Mesenchymal stem cell (in vitro differentiated cells and primary cell): ENCODE measurements around the gene SIK3.
"Not testable (repeated sequence)": the region's sequence is repeated elsewhere in the genome, so short reads cannot be mapped to it uniquely, and the experiment has no call there.

Experiments
- DNase-seq: peaks from one replicate; pipeline ENCODE4 v3.0.0-alpha.2; 2013
- H2AFZ ChIP-seq: one replicate; pipeline ENCODE4 v1.6.1; 2013; ENCODE audit warnings: low read depth, mild to moderate bottlenecking, control low read depth, inconsistent platforms, low read length, moderate library complexity
- H2AK5ac ChIP-seq: 2 replicates; pipeline ENCODE4 v1.6.1; 2013; ENCODE audit warnings: low read length, moderate library complexity, mild to moderate bottlenecking, inconsistent platforms; ENCODE audit not compliant: severe bottlenecking
- H2BK120ac ChIP-seq: one replicate; pipeline ENCODE4 v1.6.1; 2013; ENCODE audit warnings: low read depth, mild to moderate bottlenecking, inconsistent platforms, low read length, moderate library complexity
- H2BK12ac ChIP-seq, 2 experiments: one replicate each; pipeline ENCODE4 v1.6.1; 2013; ENCODE audit warnings: inconsistent platforms in 2 of 2, low read length in 2 of 2, mild to moderate bottlenecking in 2 of 2, moderate library complexity in 2 of 2, control low read depth in 1 of 2
- H2BK15ac ChIP-seq: one replicate; pipeline ENCODE4 v1.6.1; 2013; ENCODE audit warnings: mild to moderate bottlenecking, low read depth, inconsistent platforms; ENCODE audit not compliant: poor library complexity, severe bottlenecking
- H2BK5ac ChIP-seq: 2 replicates; pipeline ENCODE4 v1.6.1; 2013; ENCODE audit warnings: low read depth, mild to moderate bottlenecking, low read length, control low read depth, inconsistent platforms; ENCODE audit not compliant: poor library complexity, severe bottlenecking
- H3K14ac ChIP-seq, 2 experiments: one replicate each; pipeline ENCODE4 v1.6.1; 2013; ENCODE audit warnings: inconsistent platforms in 2 of 2, low read length in 2 of 2, control low read depth in 1 of 2, mild to moderate bottlenecking in 1 of 2, moderate library complexity in 1 of 2
- H3K18ac ChIP-seq, 2 experiments: one replicate each; pipeline ENCODE4 v1.6.1; 2013; ENCODE audit warnings: inconsistent platforms in 2 of 2, low read length in 2 of 2, control low read depth in 1 of 2, low read depth in 1 of 2, mild to moderate bottlenecking in 1 of 2
- H3K23ac ChIP-seq, 2 experiments: one replicate each; pipeline ENCODE4 v1.6.1; 2013; ENCODE audit warnings: inconsistent platforms in 2 of 2, low read length in 2 of 2, mild to moderate bottlenecking in 2 of 2, moderate library complexity in 2 of 2, control low read depth in 1 of 2
- H3K27ac ChIP-seq: 2 replicates; pipeline ENCODE4 v1.5.1; 2013; ENCODE audit warnings: mild to moderate bottlenecking, moderate library complexity, low read length, control low read depth, inconsistent platforms; ENCODE audit not compliant: poor library complexity, severe bottlenecking
- H3K27me3 ChIP-seq, 2 experiments: 2 replicates each; pipeline versions ENCODE4 v1.6.1 to v1.7.0; 2013; ENCODE audit warnings: low read length in 2 of 2, mild to moderate bottlenecking in 2 of 2, moderate library complexity in 2 of 2, control low read depth in 1 of 2, inconsistent platforms in 1 of 2; ENCODE audit not compliant: control insufficient read depth in 1 of 2, insufficient read depth in 1 of 2
- H3K36me3 ChIP-seq, 2 experiments: 2 replicates each; pipeline versions ENCODE4 v1.6.1 to v1.7.0; 2013; ENCODE audit warnings: low read length in 2 of 2, control low read depth in 1 of 2, inconsistent platforms in 1 of 2, low read depth in 1 of 2, mild to moderate bottlenecking in 1 of 2; ENCODE audit not compliant: insufficient read depth in 2 of 2, control insufficient read depth in 1 of 2
- H3K4ac ChIP-seq, 2 experiments: one replicate each; pipeline ENCODE4 v1.6.1; 2013; ENCODE audit warnings: inconsistent platforms in 2 of 2, low read length in 2 of 2, mild to moderate bottlenecking in 2 of 2, moderate library complexity in 2 of 2, control low read depth in 1 of 2, low read depth in 1 of 2
- H3K4me1 ChIP-seq: 2 replicates; pipeline ENCODE4 v1.6.1; 2013; ENCODE audit warnings: low read depth, low read length, control low read depth; ENCODE audit not compliant: control insufficient read depth, insufficient read depth
- H3K4me2 ChIP-seq: 2 replicates; pipeline ENCODE4 v1.6.1; 2013; ENCODE audit warnings: low read length, mild to moderate bottlenecking, inconsistent platforms; ENCODE audit not compliant: poor library complexity, severe bottlenecking
- H3K4me3 ChIP-seq, 2 experiments: 2 replicates each; pipeline versions ENCODE4 v1.5.1 to v1.7.0; 2013; ENCODE audit warnings: low read length in 2 of 2, mild to moderate bottlenecking in 2 of 2, control low read depth in 1 of 2, low read depth in 1 of 2; ENCODE audit not compliant: insufficient read depth in 1 of 2
- H3K79me1 ChIP-seq: replicated peaks from 2 replicates; pipeline ENCODE4 v1.6.1; 2013; ENCODE audit warnings: mild to moderate bottlenecking, control low read depth, low read length, inconsistent platforms; ENCODE audit not compliant: poor library complexity, severe bottlenecking
- H3K9ac ChIP-seq: 2 replicates; pipeline ENCODE4 v1.7.0; 2013; ENCODE audit warnings: mild to moderate bottlenecking, low read length, moderate library complexity
- H3K9me3 ChIP-seq: 2 replicates; pipeline ENCODE4 v1.7.0; 2013; ENCODE audit warnings: mild to moderate bottlenecking, low read length; ENCODE audit not compliant: control insufficient read depth
- H4K8ac ChIP-seq: one replicate; pipeline ENCODE4 v1.6.1; 2013; ENCODE audit warnings: inconsistent platforms, mild to moderate bottlenecking, low read length, moderate library complexity
- H4K91ac ChIP-seq: one replicate; pipeline ENCODE4 v1.6.1; 2013; ENCODE audit warnings: mild to moderate bottlenecking, low read length, inconsistent platforms
- WGBS: methylation state at CpG from one replicate; pipeline ENCODE4 v1.1.7; 2013; ENCODE audit warnings: mixed read lengths; 5-methylcytosine and 5-hydroxymethylcytosine counted together

The SIK3 gene

GRCh38 chr11:116801662-116802061 lies 296.6 kb downstream of the SIK3 start:
- not testable (repeated sequence) for H3K9me3 ChIP-seq, H3K4ac ChIP-seq, H3K23ac ChIP-seq, H4K8ac ChIP-seq, H3K27me3 ChIP-seq, H2AK5ac ChIP-seq, H2BK12ac ChIP-seq, H3K18ac ChIP-seq, H2BK120ac ChIP-seq, H3K4me3 ChIP-seq, H3K4me1 ChIP-seq, DNase-seq, H4K91ac ChIP-seq, H3K4me2 ChIP-seq, H2AFZ ChIP-seq, H3K27ac ChIP-seq, H2BK5ac ChIP-seq, H2BK15ac ChIP-seq, H3K14ac ChIP-seq, H3K79me1 ChIP-seq, H3K9ac ChIP-seq, H3K36me3 ChIP-seq

DNA sequence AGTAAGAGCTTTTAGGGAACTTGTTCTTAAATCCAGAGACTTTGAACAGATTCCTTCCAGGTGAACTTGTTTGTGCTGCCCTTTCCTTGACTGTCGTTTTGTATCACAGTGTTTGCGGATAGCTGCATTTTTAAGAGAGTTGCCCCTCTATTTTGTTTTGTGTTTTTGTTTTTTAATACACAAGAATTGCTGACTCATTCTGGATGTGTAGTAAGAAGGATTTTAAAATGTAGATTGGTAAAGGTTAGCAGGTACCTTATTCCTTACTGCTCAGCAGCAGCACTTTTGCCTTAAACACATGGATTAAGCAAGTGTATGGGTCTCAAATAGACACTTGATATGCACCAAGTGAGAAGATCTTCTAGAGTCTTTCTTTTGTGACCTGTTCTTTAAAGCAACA lies 297.6 kb downstream of the SIK3 start:
- Histone ChIP-seq H4K8ac (no peak overlapping the region), H2BK12ac (no peak overlapping the region), H3K14ac (no peak overlapping the region), H3K4me3 (no peak overlapping the region), H2BK15ac (no peak overlapping the region), H3K9ac (no peak overlapping the region), H3K18ac (no peak overlapping the region), H3K79me1 (no peaks in the 10 kb centered on the region), H2BK5ac (no peak overlapping the region), H2AFZ (no peak overlapping the region), H3K36me3 (no peaks in the 10 kb centered on the region), H3K4ac (no peak overlapping the region), H3K27me3 (no peaks in the 10 kb centered on the region), H2AK5ac (no peak overlapping the region), H3K4me2 (no peak overlapping the region), H3K4me1 (no peaks in the 10 kb centered on the region), H3K9me3 (no peaks in the 10 kb centered on the region), H3K27ac (no peak overlapping the region), H3K23ac (no peak overlapping the region), H4K91ac (no peak overlapping the region), H2BK120ac (no peak overlapping the region)
- 89% methylated on average over 2 of the region's 2 CpGs for WGBS
- DNase-seq = no peak

DNA sequence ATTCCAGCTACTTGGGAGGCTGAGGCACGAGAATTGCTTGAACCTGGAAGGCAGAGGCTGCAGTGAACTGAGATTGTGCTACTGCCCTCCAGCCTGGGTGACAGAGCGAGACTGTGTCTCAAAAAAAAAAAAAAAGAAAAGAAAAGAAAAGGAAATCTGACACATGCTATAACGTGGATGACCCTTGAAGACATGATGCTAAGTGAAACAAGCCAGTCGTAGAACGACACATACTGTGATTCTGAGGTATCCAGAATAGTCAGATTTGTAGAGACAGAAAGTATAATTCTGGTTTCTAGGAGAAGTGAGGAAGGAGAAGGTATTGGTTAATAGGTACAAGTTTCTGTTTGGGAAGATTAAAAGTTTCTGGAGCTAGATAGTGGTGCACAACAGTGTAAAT lies 299.9 kb downstream of the SIK3 start:
- Histone ChIP-seq H3K36me3 (no peaks in the 10 kb centered on the region), H2AFZ (no peak overlapping the region), H3K9me3 (no peaks in the 10 kb centered on the region), H3K4me1 (no peaks in the 10 kb centered on the region), H3K18ac (no peak overlapping the region), H2AK5ac (no peak overlapping the region), H3K4me3 (no peak overlapping the region), H3K9ac (no peak overlapping the region), H4K91ac (no peak overlapping the region), H3K4ac (no peak overlapping the region), H2BK5ac (no peak overlapping the region), H3K4me2 (no peak overlapping the region), H2BK12ac (no peak overlapping the region), H3K27me3 (no peaks in the 10 kb centered on the region), H3K27ac (no peak overlapping the region), H3K23ac (no peak overlapping the region), H3K14ac (no peak overlapping the region), H2BK15ac (no peak overlapping the region), H3K79me1 (no peaks in the 10 kb centered on the region), H4K8ac (no peak overlapping the region), H2BK120ac (no peak overlapping the region)
- WGBS = 88% methylated on average over 5 of the region's 5 CpGs
- DNase-seq = no peak

DNA sequence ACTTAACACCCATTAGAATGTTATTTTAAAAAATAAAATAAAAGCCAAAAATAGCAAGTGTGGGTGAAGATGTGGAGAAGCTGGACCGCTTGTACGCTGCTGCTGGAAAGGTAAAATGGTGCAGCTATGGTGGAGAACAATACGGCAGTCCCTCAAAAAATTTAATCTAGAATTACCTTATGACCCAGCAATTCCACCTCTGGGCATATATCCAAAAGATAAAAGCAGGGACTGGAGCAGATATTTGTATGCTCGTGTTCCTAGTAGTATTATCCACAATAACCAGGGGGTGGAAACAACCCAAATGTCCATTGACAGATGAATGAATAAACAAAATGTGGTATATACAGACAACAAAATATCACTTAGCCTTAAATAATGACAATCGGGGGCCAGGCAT lies 300.4 kb downstream of the SIK3 start:
- Histone ChIP-seq H2BK15ac (no peak overlapping the region), H3K4me2 (no peak overlapping the region), H3K14ac (no peak overlapping the region), H2BK12ac (no peak overlapping the region), H3K4ac (no peak overlapping the region), H4K8ac (no peak overlapping the region), H3K79me1 (no peaks in the 10 kb centered on the region), H2AFZ (no peak overlapping the region), H3K4me3 (no peak overlapping the region), H3K23ac (no peak overlapping the region), H3K9me3 (no peaks in the 10 kb centered on the region), H3K18ac (no peak overlapping the region), H3K9ac (no peak overlapping the region), H2BK5ac (no peak overlapping the region), H2AK5ac (no peak overlapping the region), H3K27ac (no peak overlapping the region), H3K4me1 (no peaks in the 10 kb centered on the region), H3K27me3 (no peaks in the 10 kb centered on the region), H2BK120ac (no peak overlapping the region), H3K36me3 (no peaks in the 10 kb centered on the region), H4K91ac (no peak overlapping the region)
- DNase-seq = no peak
- WGBS = 84% methylated on average over 3 of the region's 5 CpGs
